ENCODE data around the gene ZNF862.

DNA sequence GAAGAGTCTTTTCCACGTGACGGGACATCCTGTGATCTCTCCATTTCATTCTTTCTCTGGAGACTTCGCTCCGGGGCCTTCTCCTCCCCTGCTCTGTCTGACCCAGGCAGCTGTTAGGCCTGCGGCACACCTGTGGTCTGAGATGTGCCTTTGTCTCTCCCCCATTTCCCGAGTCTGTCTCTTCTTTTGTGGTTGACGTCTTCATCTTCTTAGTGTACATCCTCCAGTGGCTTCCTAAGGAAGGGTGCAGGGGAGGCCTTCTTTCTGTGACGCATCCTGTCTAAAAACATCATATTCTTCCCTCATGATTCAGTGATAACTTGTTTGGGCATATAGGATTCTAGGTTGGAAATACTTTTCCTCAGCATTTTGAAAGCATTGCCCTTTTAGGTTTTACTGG is 18.4 kb downstream of the ZNF862 start:
- no peak for TF ChIP-seq POLR2A (IDR thresholded peaks at IDR 0.05)
- TF ChIP-seq, protein P1, sequence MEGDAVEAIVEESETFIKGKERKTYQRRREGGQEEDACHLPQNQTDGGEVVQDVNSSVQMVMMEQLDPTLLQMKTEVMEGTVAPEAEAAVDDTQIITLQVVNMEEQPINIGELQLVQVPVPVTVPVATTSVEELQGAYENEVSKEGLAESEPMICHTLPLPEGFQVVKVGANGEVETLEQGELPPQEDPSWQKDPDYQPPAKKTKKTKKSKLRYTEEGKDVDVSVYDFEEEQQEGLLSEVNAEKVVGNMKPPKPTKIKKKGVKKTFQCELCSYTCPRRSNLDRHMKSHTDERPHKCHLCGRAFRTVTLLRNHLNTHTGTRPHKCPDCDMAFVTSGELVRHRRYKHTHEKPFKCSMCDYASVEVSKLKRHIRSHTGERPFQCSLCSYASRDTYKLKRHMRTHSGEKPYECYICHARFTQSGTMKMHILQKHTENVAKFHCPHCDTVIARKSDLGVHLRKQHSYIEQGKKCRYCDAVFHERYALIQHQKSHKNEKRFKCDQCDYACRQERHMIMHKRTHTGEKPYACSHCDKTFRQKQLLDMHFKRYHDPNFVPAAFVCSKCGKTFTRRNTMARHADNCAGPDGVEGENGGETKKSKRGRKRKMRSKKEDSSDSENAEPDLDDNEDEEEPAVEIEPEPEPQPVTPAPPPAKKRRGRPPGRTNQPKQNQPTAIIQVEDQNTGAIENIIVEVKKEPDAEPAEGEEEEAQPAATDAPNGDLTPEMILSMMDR (IDR thresholded peaks at IDR 0.05), result no peak
- TF ChIP-seq POLR2AphosphoS5 (IDR thresholded peaks at IDR 0.05), result no peak

All from gastroesophageal sphincter (tissue), 3 donors.